GM23338 (cell line): ENCODE data around the gene FMC1.

Source experiments
- CREB1 ChIP-seq: fragments of 250-450 bp; sonication (Bioruptor Pico); IDR thresholded peaks from 2 replicates; pipeline ENCODE4 v1.5.0; 2020; ENCODE audit warnings: low read depth, mild to moderate bottlenecking, moderate library complexity
- CTCF ChIP-seq, 2 experiments: fragments of 200-600 bp in 1 of 2; sonication (generic) in 1 of 2; conservative IDR thresholded peaks; 2 replicates each; pipeline versions ENCODE4 v1.5.1 to v1.6.1; 2016 to 2017; ENCODE audit warnings: antibody characterized with exemption in 2 of 2, low read depth in 2 of 2, mild to moderate bottlenecking in 2 of 2, moderate library complexity in 1 of 2
- ETS1 ChIP-seq: IDR thresholded peaks from 2 replicates; pipeline ENCODE4 v1.6.1; 2016; ENCODE audit warnings: antibody characterized with exemption
- EZH2 ChIP-seq: fragments of 200-600 bp; sonication (generic); IDR thresholded peaks from one replicate; pipeline ENCODE4 v1.8.0; 2017; ENCODE audit warnings: antibody characterized with exemption, mild to moderate bottlenecking, low read depth; ENCODE audit not compliant: unreplicated experiment
- EZH2phosphoT487 ChIP-seq: fragments of 200-600 bp; sonication (generic); IDR thresholded peaks from one replicate; pipeline ENCODE4 v1.8.1; 2018; ENCODE audit warnings: antibody characterized with exemption; ENCODE audit not compliant: unreplicated experiment
- JUNB ChIP-seq: IDR thresholded peaks from one replicate; pipeline ENCODE4 v1.6.1; 2016; ENCODE audit warnings: antibody characterized with exemption; ENCODE audit not compliant: unreplicated experiment
- NANOG ChIP-seq: IDR thresholded peaks from 2 replicates; pipeline ENCODE4 v1.6.1; 2016; ENCODE audit warnings: antibody characterized with exemption, borderline replicate concordance
- POLR2AphosphoS5 ChIP-seq: IDR thresholded peaks from 2 replicates; pipeline ENCODE4 v1.6.1; 2016; ENCODE audit warnings: antibody characterized with exemption, low read depth
- REST ChIP-seq: IDR thresholded peaks from one replicate; pipeline ENCODE4 v1.6.1; 2018; ENCODE audit warnings: antibody characterized with exemption; ENCODE audit not compliant: unreplicated experiment
- STAT1 ChIP-seq: IDR thresholded peaks from one replicate; pipeline ENCODE4 v1.6.1; 2016; ENCODE audit warnings: antibody characterized with exemption; ENCODE audit not compliant: unreplicated experiment
- ZNF114 ChIP-seq: fragments of 250-450 bp; sonication (Bioruptor Pico); IDR thresholded peaks from 2 replicates; pipeline ENCODE4 v1.5.0; 2020; ENCODE audit warnings: mild to moderate bottlenecking, moderate library complexity
- ZNF331 ChIP-seq: fragments of 250-450 bp; sonication (Bioruptor Pico); IDR thresholded peaks from 2 replicates; pipeline ENCODE4 v1.5.0; 2020; ENCODE audit warnings: low read depth, mild to moderate bottlenecking, moderate library complexity
- TF ChIP-seq, protein P1 (sequence below): fragments of 250-450 bp; sonication (Bioruptor Pico); IDR thresholded peaks from 2 replicates; pipeline ENCODE4 v1.5.0; 2020; ENCODE audit warnings: mild to moderate bottlenecking, moderate library complexity

DNA sequence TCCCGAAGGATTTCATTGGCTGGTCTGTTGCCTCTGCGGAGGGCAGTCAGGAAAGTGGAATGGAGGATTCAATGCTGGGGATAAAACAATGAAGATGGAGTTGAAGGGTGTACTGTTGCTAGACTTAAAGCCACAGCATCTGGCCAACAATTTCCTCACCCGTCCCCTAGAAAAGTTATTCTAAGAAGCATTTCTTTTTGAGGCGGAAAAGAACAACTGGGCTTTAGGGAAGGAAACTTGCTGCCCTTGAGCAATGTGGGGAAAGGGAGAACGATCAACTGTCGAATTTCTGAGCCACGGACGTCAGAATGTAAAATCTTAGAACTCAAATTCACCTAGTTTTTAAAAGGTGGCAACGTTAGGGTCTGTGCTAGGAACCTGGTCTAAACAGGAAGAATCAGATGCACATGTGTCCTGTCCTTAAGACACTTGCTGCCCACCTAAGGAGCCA lies 664 bp downstream of the FMC1 start:
- TF ChIP-seq CTCF (conservative IDR thresholded peaks at IDR 0.05; ENCODE audit: low read depth in 2 of 2) (no peak), REST (no peak), POLR2AphosphoS5 (no peak), STAT1 (no peak), EZH2 (no peak), ETS1 (no peak), JUNB (no peak), EZH2phosphoT487 (no peak), CREB1 (CRISPR knock-in tag) (no peak), ZNF331 (CRISPR knock-in tag) (no peak), ZNF114 (CRISPR knock-in tag) (no peak), NANOG (no peak)
- TF ChIP-seq, protein P1, sequence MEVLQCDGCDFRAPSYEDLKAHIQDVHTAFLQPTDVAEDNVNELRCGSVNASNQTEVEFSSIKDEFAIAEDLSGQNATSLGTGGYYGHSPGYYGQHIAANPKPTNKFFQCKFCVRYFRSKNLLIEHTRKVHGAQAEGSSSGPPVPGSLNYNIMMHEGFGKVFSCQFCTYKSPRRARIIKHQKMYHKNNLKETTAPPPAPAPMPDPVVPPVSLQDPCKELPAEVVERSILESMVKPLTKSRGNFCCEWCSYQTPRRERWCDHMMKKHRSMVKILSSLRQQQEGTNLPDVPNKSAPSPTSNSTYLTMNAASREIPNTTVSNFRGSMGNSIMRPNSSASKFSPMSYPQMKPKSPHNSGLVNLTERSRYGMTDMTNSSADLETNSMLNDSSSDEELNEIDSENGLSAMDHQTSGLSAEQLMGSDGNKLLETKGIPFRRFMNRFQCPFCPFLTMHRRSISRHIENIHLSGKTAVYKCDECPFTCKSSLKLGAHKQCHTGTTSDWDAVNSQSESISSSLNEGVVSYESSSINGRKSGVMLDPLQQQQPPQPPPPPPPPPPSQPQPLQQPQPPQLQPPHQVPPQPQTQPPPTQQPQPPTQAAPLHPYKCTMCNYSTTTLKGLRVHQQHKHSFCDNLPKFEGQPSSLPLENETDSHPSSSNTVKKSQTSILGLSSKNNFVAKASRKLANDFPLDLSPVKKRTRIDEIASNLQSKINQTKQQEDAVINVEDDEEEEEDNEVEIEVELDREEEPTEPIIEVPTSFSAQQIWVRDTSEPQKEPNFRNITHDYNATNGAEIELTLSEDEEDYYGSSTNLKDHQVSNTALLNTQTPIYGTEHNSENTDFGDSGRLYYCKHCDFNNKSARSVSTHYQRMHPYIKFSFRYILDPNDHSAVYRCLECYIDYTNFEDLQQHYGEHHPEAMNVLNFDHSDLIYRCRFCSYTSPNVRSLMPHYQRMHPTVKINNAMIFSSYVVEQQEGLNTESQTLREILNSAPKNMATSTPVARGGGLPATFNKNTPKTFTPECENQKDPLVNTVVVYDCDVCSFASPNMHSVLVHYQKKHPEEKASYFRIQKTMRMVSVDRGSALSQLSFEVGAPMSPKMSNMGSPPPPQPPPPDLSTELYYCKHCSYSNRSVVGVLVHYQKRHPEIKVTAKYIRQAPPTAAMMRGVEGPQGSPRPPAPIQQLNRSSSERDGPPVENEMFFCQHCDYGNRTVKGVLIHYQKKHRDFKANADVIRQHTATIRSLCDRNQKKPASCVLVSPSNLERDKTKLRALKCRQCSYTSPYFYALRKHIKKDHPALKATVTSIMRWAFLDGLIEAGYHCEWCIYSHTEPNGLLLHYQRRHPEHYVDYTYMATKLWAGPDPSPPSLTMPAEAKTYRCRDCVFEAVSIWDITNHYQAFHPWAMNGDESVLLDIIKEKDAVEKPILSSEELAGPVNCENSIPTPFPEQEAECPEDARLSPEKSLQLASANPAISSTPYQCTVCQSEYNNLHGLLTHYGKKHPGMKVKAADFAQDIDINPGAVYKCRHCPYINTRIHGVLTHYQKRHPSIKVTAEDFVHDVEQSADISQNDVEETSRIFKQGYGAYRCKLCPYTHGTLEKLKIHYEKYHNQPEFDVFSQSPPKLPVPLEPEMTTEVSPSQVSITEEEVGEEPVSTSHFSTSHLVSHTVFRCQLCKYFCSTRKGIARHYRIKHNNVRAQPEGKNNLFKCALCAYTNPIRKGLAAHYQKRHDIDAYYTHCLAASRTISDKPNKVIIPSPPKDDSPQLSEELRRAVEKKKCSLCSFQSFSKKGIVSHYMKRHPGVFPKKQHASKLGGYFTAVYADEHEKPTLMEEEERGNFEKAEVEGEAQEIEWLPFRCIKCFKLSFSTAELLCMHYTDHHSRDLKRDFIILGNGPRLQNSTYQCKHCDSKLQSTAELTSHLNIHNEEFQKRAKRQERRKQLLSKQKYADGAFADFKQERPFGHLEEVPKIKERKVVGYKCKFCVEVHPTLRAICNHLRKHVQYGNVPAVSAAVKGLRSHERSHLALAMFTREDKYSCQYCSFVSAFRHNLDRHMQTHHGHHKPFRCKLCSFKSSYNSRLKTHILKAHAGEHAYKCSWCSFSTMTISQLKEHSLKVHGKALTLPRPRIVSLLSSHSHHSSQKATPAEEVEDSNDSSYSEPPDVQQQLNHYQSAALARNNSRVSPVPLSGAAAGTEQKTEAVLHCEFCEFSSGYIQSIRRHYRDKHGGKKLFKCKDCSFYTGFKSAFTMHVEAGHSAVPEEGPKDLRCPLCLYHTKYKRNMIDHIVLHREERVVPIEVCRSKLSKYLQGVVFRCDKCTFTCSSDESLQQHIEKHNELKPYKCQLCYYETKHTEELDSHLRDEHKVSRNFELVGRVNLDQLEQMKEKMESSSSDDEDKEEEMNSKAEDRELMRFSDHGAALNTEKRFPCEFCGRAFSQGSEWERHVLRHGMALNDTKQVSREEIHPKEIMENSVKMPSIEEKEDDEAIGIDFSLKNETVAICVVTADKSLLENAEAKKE (CRISPR knock-in tag), result no peak
